Kidney (tissue), 14 donors: ENCODE measurements around the gene TGFBR3L. TPM values are rescaled to one million over a fixed set of nuclear protein-coding genes. Genes with fewer than 3 reads are reported as not detected.
A peak's percentile ranks its signal among the peaks of the same experiment; 100 is the strongest.

Experiments
- DNase-seq, 5 donors: peaks; one replicate each; pipeline ENCODE4 v3.0.0-alpha.2; 2013 to 2020
- FAIRE-seq: peaks from 2 replicates; lab custom pipeline; 2012; peaks lifted over from hg19 to GRCh38; lab: Jason Lieb, UNC
- H3K27ac ChIP-seq, 2 donors: one replicate each; pipeline ENCODE4 v1.7.0; 2013; ENCODE audit warnings: low read depth in 2 of 2, low read length in 2 of 2, inconsistent platforms in 1 of 2
- H3K27me3 ChIP-seq: one replicate; pipeline ENCODE4 v1.7.1; 2013; ENCODE audit warnings: low read length, inconsistent platforms; ENCODE audit not compliant: control insufficient read depth, insufficient read depth
- H3K36me3 ChIP-seq, 3 donors: one replicate each; pipeline versions ENCODE4 v1.7.0 to v1.7.1; 2013; ENCODE audit warnings: low read length in 3 of 3, control low read depth in 1 of 3, inconsistent platforms in 1 of 3; ENCODE audit not compliant: insufficient read depth in 3 of 3, control insufficient read depth in 2 of 3
- H3K4me1 ChIP-seq, 3 donors: one replicate each; pipeline versions ENCODE4 v1.7.0 to v1.7.1; 2013; ENCODE audit warnings: low read length in 3 of 3, inconsistent platforms in 1 of 3, low read depth in 1 of 3; ENCODE audit not compliant: control insufficient read depth in 2 of 3, insufficient read depth in 2 of 3
- H3K4me3 ChIP-seq, 3 donors: one replicate each; pipeline versions ENCODE4 v1.7.0 to v1.8.1; 2013; ENCODE audit warnings: low read length in 3 of 3, control low read depth in 1 of 3, inconsistent platforms in 1 of 3
- H3K9ac ChIP-seq, 3 donors: one replicate each; pipeline versions ENCODE4 v1.7.0 to v1.7.1; 2013; ENCODE audit warnings: low read length in 3 of 3, control low read depth in 1 of 3, inconsistent platforms in 1 of 3
- H3K9me3 ChIP-seq, 3 donors: one replicate each; pipeline versions ENCODE4 v1.7.0 to v1.7.1; 2013; ENCODE audit warnings: low read length in 3 of 3, control low read depth in 1 of 3, inconsistent platforms in 1 of 3; ENCODE audit not compliant: control insufficient read depth in 2 of 3, insufficient read depth in 1 of 3
- intact Hi-C: fragments of 100-400 bp; cut with DNase I; formaldehyde crosslinking; loops from one replicate; pipeline ENCODE4 v1.11.1; 2022
- polyA plus RNA-seq: library from polyadenylated mRNA; stranded (reverse); fragments of 350-450 nt; fragmentation: Illumina TruSeq; extraction: RNeasy Lipid Tissue Mini Kit (QIAGEN cat#74804); gene quantifications from one replicate; pipeline ENCODE4 v1.2.3, GENCODE V29; 2014; ENCODE audit warnings: low read depth, low replicate concordance; ENCODE audit not compliant: insufficient read depth
- total RNA-seq: library from RNA; stranded (reverse); fragmentation: NEBNext Ultra II Directional; extraction: Animal tissue kit (Norgen Biotek cat#: 25700); gene quantifications from one replicate; pipeline ENCODE4 v1.2.1, GENCODE V29; 2021
- TF ChIP-seq, protein P1 (sequence below): IDR thresholded peaks from 3 replicates; pipeline ENCODE4 v1.5.1; 2012; ENCODE audit warnings: mild to moderate bottlenecking, moderate library complexity, borderline replicate concordance; ENCODE audit not compliant: insufficient read depth; ENCODE audit errors: extremely low read depth
- donor health status: control.
- donor health status: control.
- donor health status: control.
- donor health status: control.
- donor health status: control.
- donor health status: DM: yes; HTN: yes; CAD: no.
- donor health status: Normal renal cell carcinoma (clear cell type).

Gene TGFBR3L
- total and polyA plus RNA-seq, 2 donors from 2014 or later: 0.44 to 1.5 TPM

GRCh38 chr19:7930765-7931164 is 16.1 kb downstream of the TGFBR3L start:
- Histone ChIP-seq H3K9ac (no peak overlapping the region), H3K27ac (no peak overlapping the region), H3K27me3 (no peaks in the 10 kb centered on the region), H3K4me3 (no peak overlapping the region), H3K4me1 (peaks cover 0 to 17% (median 5%) of the 10 kb centered on the region in 3 donors), H3K9me3 (no peaks in the 10 kb centered on the region), H3K36me3 (peaks cover 0 to 35% (median 25%) of the 10 kb centered on the region in 3 donors)
- DNase-seq: peak in 1 of 5 donors; percentile 56
- intact Hi-C loops: no loop called here
- TF ChIP-seq, protein P1, sequence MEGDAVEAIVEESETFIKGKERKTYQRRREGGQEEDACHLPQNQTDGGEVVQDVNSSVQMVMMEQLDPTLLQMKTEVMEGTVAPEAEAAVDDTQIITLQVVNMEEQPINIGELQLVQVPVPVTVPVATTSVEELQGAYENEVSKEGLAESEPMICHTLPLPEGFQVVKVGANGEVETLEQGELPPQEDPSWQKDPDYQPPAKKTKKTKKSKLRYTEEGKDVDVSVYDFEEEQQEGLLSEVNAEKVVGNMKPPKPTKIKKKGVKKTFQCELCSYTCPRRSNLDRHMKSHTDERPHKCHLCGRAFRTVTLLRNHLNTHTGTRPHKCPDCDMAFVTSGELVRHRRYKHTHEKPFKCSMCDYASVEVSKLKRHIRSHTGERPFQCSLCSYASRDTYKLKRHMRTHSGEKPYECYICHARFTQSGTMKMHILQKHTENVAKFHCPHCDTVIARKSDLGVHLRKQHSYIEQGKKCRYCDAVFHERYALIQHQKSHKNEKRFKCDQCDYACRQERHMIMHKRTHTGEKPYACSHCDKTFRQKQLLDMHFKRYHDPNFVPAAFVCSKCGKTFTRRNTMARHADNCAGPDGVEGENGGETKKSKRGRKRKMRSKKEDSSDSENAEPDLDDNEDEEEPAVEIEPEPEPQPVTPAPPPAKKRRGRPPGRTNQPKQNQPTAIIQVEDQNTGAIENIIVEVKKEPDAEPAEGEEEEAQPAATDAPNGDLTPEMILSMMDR: no peak
- FAIRE-seq: no peak

DNA sequence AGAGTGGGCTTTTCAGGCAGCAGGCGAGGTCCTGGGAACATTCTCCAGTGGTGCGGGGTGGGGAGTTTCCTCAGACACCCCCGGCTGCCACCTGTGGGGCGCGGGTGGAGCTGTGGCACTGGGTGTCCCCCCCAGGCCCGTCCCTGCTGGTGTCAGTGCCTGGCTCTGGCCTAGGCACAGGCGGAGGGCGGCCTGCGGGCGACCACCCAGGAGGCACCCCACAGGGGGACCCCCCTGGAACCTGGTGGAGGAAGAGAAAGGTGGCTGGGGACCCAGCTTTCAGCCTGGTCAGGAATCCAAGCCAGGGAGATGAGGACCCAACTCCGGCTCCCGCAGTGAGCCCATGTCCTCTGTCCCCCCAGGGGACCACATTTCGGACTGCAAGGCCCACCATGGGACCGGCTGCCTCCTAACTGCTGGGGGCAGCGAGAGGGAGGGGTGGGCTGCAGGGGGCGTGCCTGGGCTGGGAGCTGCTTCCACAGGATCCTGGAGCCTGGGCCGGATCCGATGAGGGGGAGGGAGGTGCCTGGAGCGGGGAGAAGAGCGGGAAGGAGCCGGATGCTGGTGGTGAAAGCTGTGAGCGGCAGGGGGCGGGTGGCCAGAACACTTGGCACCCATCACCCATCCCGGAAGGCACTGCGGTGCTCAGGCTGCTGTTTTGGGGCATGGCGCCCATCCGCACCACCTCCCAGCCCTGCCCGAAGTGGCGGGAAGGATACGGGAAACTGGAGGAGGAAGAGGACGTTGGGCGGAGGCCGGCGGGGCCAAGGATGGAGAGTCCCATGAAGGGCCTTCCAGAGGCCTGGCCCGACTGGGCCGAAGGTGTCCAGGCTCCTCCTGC is 16.8 kb downstream of the TGFBR3L start:
- Histone ChIP-seq H3K9ac (no peak overlapping the region), H3K4me3 (no peak overlapping the region), H3K27me3 (no peaks in the 10 kb centered on the region), H3K9me3 (no peaks in the 10 kb centered on the region), H3K27ac (no peak overlapping the region), H3K4me1 (peaks cover 0 to 14% (median 3%) of the 10 kb centered on the region in 3 donors), H3K36me3 (peaks cover 0 to 37% (median 26%) of the 10 kb centered on the region in 3 donors)
- FAIRE-seq (no peak), DNase-seq (peak in 1 of 5 donors; percentile 78)
- TF ChIP-seq, protein P1: no peak
- intact Hi-C loops: no loop called here

DNA sequence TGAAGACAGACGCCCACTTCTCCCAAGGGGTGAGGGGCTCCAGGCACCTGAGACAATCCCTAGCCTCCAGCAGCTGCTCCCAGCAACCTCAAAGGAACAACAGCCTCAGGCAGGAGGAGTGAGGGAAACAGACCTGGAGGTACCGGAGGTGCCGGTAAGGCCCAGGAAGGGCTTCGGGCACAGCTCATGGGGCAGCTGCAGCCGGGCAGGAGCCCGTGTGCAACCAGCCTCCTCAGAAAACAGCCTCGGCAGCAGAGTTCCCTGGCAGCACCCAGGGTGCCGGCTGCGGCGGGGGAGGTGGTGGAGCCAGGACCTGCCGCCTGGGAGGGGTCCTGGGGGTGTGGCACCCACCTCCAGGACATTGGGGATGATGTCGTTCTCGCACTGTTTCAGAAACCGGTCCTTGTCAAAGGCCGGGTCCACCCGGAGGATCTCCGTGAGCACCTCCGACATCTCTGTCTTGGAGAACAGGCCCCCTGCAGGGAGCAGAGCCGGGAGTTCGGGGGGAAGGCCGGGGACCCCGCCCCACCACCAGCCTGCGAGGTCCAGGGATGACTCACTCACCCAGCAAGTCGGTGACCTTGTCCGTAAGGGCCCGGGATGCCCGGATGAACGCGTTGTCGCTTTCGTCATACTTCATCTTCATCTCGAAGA is 17.8 kb downstream of the TGFBR3L start:
- intact Hi-C loops: no loop called here
- no peaks in the 10 kb centered on the region for H3K27me3 ChIP-seq
- DNase-seq (peak in 1 of 5 donors; percentile 49), FAIRE-seq (no peak)
- H3K4me3 ChIP-seq: no peak overlapping the region
- peaks cover 0 to 37% (median 26%) of the 10 kb centered on the region in 3 donors for H3K36me3 ChIP-seq
- no peak overlapping the region for H3K27ac ChIP-seq
- TF ChIP-seq, protein P1: no peak
- peaks cover 0 to 10% (median 0%) of the 10 kb centered on the region in 3 donors for H3K4me1 ChIP-seq
- no peaks in the 10 kb centered on the region for H3K9me3 ChIP-seq
- H3K9ac ChIP-seq: no peak overlapping the region
